Sciatic nerve (tissue), 2 donors: Measurements from ENCODE around the gene RIPOR3. TPM values are rescaled to one million over a fixed set of nuclear protein-coding genes. Genes with fewer than 3 reads are reported as not detected.
A peak's percentile ranks its signal among the peaks of the same experiment; 100 is the strongest.
"Not testable (repeated sequence)": the region's sequence is repeated elsewhere in the genome, so short reads cannot be mapped to it uniquely, and the experiment has no call there.

Experiments
- ATAC-seq: fragments of 200-7000 bp; cut with Tn5 transposase; one replicate; pipeline ENCODE4 v1.9.1; 2020; ENCODE audit warnings: mild to moderate bottlenecking, moderate library complexity
- DNase-seq: peaks from one replicate; pipeline ENCODE4 v3.0.0-alpha.2; 2020; ENCODE audit warnings: low spot score
- intact Hi-C: fragments of 100-400 bp; cut with DNase I; formaldehyde crosslinking; loops from one replicate; pipeline ENCODE4 v1.14.2; 2022
- total RNA-seq: library from RNA; stranded (reverse); fragmentation: NEBNext Ultra II Directional; extraction: Animal tissue kit (Norgen Biotek cat#: 25700); gene quantifications from one replicate; pipeline ENCODE4 v1.2.1, GENCODE V29; 2021
- donor health status: DM: no; HTN: no; CAD: no.
- donor health status: DM: no; HTN: no; CAD: no.

Gene RIPOR3
- total RNA-seq, 1 donor from 2014 or later: 26.3 TPM

DNA sequence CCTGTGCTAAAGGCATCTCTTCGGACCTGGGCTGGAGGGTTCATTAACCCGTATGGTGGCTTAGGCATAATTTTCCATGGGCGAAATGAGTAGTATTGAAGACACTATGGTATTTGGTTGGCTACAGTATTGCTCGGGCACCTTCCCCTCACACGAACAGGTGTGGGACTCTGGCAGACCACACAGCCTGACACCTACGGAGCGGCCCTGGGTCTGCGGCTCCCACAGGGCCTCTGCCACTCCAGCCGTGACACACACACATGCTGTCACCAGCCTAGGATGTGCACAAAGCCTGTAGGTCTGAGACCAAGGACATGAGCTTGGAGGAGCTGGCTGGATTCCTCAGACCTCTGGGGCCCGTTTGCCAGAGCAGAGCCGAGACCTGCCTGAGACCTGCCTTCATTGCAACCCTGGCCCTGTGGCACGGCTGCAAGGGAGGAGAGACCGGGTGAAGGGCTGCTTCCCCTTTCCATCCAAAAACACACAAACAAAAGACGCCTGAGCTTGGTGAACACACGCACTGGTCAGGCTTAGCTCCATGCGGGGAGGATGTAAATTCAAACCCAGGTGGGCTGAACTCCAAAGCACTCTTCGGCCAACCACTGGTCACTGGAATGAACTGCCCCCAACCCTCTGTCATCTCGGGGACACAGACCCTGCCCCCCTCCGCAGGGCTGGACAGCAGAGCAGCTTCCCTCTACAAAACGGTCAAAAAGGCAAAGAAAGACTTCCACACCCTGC is 51.2 kb downstream of the RIPOR3 start:
- intact Hi-C loops, DNase-seq, ATAC-seq: not testable (repeated sequence)

DNA sequence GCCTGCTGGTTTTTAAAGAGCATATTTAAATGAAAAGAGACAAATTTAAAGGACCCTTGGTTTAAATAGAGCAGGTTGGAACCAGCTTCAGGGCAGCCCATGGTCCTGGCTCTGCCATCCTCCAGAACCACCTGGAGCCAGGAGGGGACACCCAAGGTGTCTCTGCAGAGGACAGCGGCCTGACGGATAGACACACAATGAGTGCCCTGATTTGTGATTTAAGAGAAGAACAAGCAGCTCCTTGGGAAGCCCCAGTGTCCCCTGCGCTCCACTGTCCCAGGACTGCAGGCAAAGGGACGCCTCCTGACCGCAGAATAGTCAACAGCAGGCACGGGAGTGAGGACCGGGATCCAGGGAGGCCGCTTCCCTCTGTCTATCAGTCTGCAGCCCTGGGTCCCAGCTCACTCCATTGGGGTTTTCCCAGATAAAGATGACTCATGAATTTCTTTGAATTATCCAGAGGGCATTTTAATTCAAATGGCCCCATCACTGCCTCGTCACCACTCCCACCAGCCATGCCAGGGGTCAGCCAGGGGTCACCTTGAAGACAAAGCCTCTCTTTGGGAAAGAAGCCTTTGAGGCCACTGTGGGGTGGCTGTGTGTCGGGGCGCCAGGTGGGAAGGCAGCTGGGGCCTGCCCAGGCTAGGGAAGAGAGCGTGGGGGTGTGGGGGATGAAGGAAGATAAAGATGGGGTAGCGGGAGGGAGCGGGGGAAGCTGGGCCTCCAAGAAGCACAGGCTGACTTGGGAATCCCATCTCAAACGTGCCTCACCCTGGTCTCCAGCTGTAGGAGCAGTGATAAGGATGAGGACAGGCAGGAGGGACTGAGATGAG is 53.1 kb downstream of the RIPOR3 start:
- intact Hi-C loops, DNase-seq, ATAC-seq: not testable (repeated sequence)

DNA sequence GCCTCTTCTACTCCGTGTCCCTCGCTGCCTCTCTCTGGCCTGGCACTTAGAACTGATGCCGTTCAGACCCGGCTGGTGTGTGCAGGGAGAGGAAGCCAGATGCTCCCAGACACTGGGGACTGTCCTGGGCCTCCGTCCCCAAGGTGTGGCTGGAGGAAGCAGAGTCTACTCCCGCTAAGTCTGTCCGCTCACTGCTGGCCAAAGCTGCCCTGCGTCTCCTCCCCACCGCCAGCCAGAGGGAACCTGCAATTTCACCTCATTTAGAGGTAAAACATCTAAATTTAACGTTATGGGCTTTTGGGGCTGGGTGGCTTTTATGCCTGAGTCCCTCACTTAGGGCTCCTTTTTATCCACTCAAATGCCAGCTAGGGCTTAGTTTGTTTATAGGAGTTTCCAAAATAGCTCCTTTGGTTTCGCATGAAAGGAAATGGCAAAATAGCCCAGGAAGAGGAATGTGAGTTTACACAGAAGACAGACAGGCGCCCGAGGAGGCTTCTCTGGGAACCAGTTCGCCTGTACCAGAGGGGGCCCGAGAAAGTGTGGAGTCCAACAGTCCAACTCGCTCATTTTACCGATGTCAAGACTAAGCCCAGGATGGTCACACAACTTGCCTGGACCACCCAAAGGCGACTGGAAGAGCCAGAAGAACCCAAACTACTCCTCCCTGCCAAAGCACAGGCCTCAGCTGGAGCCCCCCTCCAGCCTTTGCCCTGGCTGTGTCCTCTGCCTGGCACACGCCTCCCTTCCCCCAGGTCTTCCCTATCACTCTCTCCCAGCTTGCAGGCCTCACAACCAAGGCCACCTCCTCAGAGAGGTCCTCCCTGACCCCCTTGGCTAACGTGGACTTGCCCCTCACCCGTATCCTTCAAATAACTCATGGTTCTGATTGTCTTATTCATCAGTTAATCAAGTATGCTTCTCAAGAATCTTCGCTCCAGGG is 54.5 kb downstream of the RIPOR3 start:
- DNase-seq: no peak
- no peak for ATAC-seq
- intact Hi-C loops: no loop called here

DNA sequence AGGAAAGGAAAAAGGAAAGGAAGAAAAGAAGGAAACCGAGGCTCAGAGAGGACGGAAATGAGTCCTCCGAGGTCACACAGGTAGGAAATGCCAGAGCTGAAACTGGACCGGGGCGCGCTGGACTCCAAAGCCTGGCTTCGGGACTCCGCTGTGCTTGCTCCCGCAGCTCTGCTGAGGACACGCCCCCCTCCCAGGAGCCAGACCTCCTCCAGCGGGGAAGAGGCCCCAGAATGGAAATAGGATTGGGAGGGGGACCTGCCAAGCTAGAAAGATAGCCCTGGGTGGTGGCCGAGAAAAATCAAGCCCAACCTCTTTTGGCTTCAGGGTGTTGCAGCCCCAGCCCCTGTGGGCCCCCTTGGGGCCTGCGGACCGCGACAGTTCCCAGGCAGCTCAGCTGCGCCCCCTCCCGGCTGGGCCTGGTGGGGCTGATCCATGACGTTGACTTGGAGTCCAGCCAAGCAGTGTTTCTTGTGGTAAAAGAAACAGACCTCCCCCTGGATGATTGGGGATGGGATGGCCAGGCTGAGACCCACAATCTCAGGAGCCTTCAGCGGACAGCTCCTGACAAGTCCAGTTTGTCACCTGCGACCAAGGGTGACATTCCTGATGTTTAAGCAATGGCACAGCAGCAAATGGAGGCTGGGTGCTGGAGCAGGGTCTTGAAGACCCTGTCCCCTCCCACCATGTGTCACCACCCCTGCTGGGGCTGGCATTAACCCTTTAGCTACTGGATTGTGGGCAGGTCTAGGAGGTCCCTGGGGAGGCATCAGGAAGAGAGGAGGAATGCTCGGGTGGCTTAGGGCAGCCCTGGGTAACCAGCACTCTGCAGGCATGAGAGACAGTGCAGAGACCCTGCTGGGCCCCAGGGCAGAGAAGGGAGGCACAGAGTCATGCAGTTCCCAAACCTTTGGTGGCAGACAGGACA is 55.4 kb downstream of the RIPOR3 start:
- ATAC-seq: peak; percentile 62
- intact Hi-C loops: no loop called here
- peak; percentile 75 for DNase-seq

DNA sequence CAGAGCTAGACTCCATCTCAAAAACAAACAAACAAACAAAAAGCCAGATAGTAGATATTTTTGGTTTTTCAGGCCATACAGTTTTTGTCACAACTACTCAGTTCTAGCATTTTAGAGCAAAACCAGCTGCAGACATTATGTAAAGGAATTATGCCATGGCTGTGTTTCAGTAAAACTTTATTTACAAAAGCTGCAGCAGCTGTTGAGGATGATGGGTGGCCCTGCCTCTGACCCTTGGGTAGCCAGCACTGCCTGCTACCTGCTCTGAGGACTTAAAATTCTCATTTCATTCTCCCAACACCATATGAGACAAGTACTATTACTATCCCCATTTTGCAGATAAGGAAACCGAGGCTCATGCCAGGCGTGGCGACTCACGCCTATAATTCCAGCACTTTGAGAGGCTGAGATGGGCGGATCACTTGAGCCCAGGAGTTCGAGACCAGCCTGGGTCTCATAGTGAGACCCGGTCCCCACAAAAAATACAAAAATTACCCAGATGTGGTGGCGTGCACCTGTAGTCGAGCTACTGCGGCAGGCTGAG is 56.3 kb downstream of the RIPOR3 start:
- intact Hi-C loops: no loop called here
- no peak for DNase-seq
- no peak for ATAC-seq

DNA sequence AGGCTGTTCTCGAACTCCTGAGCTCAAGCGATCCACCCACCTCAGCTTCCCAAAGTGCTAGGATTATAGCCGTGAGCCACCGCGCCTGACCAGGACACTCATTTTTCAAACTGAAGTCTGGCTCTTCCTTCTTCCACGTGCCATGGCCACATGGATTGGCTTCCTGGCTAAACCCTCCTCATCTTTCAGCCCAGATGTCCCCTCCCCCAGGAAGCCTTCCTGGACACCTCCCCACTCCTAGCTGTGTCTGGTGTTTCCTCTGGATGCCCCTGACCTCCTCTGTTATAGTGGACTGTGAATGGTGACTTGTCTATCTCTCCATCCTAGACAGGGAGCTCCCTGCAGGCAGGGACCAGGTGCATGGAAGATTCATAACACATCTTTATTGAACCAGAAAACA is 57.2 kb downstream of the RIPOR3 start:
- intact Hi-C loops: no loop called here
- ATAC-seq (no peak), DNase-seq (no peak)

DNA sequence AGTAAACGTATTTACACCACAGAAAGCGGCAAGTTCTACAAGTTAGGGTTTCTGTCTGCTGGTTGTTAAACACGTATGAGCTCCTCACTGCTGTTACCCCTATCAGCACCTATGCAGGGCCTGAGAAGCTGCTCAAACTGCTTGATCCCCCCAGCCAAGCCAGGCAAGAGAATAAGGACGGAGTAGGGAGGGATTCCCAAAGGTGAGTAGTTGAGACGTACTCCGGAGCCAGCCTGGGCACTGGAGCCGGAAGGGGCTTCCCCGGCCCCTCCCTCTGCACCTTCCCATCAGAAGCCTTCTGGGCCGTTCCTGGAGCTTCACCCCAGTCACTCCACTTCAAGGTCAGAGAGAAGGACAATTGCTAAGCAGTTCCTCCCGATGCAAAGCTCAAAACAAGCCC is 58.0 kb downstream of the RIPOR3 start:
- ATAC-seq: no peak
- intact Hi-C loops: no loop called here

DNA sequence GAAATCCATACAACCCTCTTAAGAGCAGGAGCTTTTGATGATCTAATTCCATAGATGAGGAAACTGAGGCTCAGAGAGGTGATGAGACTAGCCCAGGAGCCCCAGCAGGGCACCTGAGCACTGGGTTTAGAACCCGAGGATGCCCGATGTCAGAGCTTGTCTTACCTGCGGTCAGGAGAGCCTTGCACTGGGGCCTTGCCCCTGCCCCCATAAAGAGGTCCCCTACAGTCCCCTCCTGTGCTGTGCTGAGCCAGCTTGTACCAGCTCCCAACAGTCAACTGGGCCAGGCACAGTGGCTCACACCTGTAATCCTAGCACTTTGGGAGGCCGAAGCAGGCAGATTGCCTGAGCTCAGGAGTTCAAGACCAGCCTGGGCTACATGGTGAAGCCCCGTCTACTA is 58.6 kb downstream of the RIPOR3 start:
- intact Hi-C loops: no loop called here
- ATAC-seq: no peak
- DNase-seq: no peak

More for the DNA sequence above, 58.0 kb downstream of the RIPOR3 start:
- no peak for DNase-seq

DNA sequence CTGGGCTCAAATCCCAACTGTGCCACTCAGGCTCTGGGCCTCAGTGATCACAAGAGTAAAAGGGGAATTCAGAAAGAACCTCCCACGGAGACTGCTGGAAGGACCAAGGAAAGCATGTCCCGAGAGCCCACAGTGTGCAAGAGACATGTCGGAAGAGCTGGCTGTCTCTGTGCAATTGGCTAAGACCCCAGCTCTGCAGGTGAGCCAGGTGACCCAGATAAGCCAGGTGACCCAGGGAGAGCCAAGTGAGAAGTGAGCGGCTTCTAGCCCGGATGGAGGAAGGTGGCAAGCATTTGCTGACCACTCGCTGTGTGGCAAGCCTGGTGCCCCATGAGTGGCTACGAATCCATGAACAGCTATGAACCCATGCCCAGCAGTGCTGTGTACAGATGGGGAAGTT is 59.1 kb downstream of the RIPOR3 start:
- intact Hi-C loops: no loop called here
- no peak for ATAC-seq
- DNase-seq: no peak

DNA sequence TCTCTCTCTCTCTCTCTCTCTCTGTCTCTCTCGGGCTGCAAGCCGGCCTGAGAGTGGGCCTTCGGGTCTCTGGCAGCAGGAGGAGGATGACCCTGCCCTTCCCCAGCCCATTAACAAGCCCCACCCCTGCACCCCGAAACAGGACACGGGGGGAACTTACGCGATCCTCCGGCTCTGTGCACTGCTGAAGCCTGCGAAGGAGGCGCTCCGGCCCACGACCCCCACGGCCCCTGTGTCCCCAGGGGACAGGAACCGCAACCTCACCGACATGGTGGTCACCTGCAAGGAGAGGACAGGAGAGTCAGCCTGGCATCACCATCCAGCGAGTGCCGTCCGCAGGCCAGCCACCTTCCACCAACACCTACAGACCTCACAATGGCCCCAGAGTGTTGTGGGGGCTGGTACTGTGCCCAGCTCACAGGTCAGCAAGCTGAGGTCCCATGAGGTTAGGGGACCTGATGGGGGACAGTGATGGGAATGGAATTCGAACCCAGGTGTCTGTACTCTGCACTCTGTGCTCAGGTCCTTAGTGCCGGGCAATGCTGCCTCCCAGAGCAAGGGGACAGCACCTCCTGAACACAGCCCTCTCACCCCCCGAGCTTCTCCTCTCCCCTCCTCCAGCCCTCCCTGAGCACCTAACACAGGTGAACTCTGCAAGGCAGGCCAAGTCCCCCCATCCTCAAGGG is 60.6 kb downstream of the RIPOR3 start:
- DNase-seq: no peak
- intact Hi-C loops: no loop called here
- ATAC-seq: no peak

DNA sequence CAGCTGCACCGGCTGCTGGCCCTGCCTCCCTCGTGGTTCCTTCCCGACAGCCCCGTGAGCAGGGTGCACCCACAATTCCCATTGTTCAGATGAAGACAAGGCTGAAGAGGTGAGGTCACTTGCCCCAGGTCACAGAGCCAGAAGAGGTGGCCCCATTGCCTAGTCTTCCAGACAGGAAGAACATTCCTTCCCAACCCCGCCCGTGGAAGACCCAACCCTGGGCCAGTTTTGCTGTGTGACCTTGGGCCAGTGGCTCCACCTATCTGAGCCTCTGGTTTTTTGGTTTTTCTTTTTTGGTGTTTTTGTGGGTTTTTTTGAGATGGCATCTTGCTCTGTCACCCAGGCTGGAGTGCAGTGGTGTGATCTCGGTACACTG is 61.7 kb downstream of the RIPOR3 start:
- intact Hi-C loops: no loop called here
- DNase-seq (no peak), ATAC-seq (no peak)

DNA sequence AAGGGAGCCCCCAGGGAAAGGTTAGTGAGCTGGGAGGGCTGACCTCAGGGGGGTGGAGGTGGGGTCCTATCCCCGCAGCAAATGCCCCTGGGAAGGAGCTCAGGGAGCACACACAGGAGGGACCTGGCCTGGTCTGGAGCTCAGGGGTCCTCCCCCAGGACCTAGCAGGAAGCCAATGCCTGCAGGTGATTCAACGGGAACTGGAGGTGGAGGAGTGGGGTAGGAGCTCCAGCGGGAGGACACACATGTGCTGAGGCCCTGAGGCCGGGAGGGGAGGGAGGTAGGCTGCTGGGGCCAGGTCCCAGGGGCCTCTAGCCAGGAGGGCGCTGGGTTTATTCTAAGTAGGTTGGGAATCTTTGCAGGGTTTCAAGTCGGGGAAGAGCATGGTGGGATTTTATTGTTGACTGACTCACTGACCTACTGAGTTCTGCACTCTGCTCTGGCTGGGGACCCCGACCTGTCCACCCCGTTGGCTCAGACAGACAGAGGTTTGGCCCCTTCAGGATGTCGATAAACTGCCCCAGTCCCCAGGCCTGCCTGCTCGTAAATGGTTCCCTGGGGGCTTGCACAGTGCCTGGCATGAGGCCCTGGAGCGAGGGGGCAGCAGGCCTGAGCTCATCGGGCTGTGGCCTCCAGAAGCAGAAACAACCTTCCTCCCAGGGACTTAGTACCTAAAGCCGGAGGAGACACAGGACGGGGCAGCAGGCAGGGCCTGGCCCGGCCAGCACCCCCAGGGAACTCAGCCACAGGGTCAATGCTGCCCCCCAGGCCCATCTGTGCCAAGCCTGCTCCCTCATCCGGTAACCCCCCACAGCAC is 62.3 kb downstream of the RIPOR3 start:
- DNase-seq (no peak), ATAC-seq (no peak)
- intact Hi-C loops: no loop called here

DNA sequence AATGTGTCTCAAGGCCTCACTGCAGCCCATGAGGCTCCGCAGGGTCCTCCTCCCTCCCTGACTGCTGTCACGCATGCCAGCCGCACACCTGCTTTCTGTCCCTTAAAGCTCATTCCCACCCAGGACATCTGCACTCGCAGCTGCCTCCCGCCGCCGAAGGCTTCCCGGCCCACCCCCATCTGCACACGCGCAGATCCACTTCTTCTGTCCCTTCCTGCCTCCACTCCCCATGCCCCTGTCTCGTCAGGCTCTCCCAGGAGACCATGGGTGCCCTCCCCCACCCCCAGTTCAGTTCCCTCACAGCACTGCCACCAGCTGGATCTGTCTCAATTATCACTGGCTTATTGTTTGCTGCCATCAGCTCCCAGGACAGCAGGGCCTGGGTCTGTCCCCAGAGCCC is 63.0 kb downstream of the RIPOR3 start:
- DNase-seq: no peak
- intact Hi-C loops: no loop called here
- no peak for ATAC-seq

DNA sequence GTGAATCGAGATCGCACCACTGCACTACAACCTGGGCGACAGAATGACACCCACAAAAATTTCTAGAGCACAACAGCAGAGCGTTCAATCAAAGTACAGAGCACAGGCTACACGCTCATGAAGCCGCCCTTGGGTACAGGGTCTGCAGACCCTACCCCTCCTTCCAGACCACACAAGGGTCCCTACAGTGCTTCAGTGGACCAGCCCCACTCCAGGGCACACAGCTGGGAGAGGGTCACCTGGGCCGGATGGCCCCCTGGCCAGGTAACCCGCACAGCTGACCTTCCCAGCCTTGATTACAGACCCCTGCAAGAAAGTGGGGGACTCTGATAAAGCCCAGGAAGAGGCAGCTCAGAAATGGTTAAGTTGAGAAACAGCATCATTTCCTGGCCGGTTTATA is 63.6 kb downstream of the RIPOR3 start:
- intact Hi-C loops: no loop called here
- DNase-seq: no peak
- ATAC-seq: no peak

DNA sequence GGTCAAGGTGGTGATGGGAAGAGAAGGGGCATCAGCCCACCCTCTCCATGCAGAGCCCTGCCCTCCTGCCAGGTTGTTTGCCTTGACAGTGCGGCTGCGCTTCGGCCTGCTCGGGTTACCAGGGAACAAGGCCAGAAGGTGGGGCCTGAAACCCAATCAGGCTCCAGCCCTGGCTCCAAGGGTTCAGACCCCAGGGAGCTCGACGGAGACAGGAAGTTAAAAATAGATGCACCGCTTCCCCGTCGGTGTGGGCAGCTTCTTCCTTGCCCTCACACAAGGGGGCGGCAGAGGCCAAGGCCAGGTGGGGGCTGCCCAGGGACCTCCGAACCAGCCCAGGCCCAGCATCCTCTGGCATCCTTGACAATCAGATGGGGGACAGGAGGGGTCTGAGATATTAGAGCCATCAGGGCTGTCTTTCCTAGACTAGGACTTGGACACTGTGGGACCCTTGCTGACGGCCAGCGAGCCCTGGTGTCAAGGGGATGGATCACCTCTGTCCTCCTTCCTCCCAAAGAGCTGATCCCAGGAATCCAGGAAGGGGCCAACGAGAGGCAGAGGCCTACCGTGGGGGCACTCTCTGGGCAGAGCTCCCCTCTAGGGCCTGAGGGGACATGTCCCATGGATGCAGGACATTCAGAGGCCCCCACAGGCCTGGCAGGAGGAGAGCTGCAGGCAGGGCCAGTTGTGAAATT is 65.2 kb downstream of the RIPOR3 start:
- intact Hi-C loops: no loop called here
- DNase-seq (peak; percentile 76), ATAC-seq (peak; percentile 88)

DNA sequence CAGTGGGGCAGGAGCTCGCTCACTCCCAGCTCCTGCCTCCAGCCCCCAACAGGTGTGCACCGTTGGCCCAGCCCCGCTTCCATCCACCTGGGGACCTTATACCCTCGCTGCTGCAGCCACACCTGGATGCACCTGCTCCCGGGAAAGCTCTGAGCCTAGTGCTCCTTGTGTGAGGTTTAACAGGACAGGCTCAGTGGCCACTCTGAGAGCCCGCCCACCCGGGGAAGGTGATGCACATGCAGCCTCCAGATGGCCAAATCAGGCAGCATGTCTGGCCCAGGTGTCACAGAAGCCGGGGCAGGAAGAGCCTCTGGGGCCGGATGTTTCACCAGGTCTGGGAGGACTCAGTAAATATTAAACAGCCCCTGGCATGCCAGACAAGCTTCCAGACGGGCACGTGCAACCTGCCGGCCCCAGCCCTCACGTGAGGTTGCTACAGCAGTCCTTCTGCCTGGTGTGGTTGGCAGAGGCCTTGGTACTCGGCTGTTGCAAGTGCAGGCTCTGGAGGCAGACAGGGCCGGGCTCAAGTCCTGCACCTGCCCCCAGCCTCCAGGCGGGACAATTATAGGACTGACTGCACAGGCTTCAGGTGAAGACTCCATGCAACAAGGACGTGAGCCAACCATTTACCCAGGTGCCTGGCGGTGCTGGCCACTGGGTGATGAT is 66.9 kb downstream of the RIPOR3 start:
- ATAC-seq: no peak
- intact Hi-C loops: no loop called here
- DNase-seq: no peak
